ENCODE measurements around the gene TTC5. TPM values are rescaled to one million over a fixed set of nuclear protein-coding genes. Genes with fewer than 3 reads are reported as not detected.

The TTC5 gene
- total RNA-seq, 8 experiments from 2014 or later, result 18.6 to 36.8 (median 26.2) TPM

GRCh38 chr14:20333494-20333841 lies 27.7 kb upstream of the TTC5 start:
- peak in 3 of 8 experiments; percentile 1 to 10 (median 5) for ATAC-seq (replicated peaks in 6 of 8)
- Histone ChIP-seq H3K4me1 (replicated peaks in 1 of 2) (peaks cover 0 to 3% of the 10 kb centered on the region in 2 donors), H3K27ac (no peak overlapping the region), H3K4me3 (peak overlapping the region; percentile 39 to 78 (median 54))
- in situ Hi-C loops (cut with MboI; ENCODE audit: low pct_unique_long_range_greater_than_20kb in 2 of 9, low sequenced_read_pairs in 9 of 9, unreplicated experiment in 9 of 9), result loop anchor here in 5 of 9 experiments (25.0 kb wide), 3 partner anchors 129 to 354 kb away; partner anchors contain the start of genes ANG (in 2 of the 5), APEX1 (in 2 of the 5), OSGEP (in 2 of the 5) and PIP4P1 (in 2 of the 5)
- 0 to 40% (median 16%) methylated on average over 1 to 3 of the region's 3 CpGs; no CpG with 5 or more reads in 1 of the 10 experiments for WGBS, 10 experiments

- Histone ChIP-seq H3K4me1 (replicated peaks in 1 of 2) (peaks cover 0 to 3% of the 10 kb centered on the region in 2 donors), H3K4me3 (peak within 1 kb of the TSS; percentile 39 to 78 (median 54)), H3K27ac (peak within 1 kb of the TSS; percentile 37 to 67)
- peak; percentile 88 to 99 (median 96) for ATAC-seq (replicated peaks in 6 of 8)
- WGBS, 10 experiments, result 0 to 6% (median 0%) methylated on average over 2 to 16 of the region's 19 CpGs
- in situ Hi-C loops (cut with MboI; ENCODE audit: low pct_unique_long_range_greater_than_20kb in 2 of 9, low sequenced_read_pairs in 9 of 9, unreplicated experiment in 9 of 9), result loop anchor here in 5 of 9 experiments (25.0 kb wide), 3 partner anchors 129 to 354 kb away; partner anchors contain the start of genes ANG (in 2 of the 5), APEX1 (in 2 of the 5), OSGEP (in 2 of the 5) and PIP4P1 (in 2 of the 5)
Observed at GRCh38 chr14:20332788-20333493, 27.2 kb upstream of the TTC5 start, which contains the start of gene CCNB1IP1. CCNB1IP1 (minus strand) TSS chr14:20333279; CDS start chr14:20316523, 16,756 bp downstream.

GRCh38 chr14:20332431-20332787 lies 26.7 kb upstream of the TTC5 start:
- WGBS, 10 experiments, result 0 to 11% (median 0%) methylated on average over 2 to 4 of the region's 4 CpGs; no CpG with 5 or more reads in 2 of the 10 experiments
- peak overlapping the region; percentile 37 to 67 for H3K27ac ChIP-seq
- peak in 7 of 8 experiments; percentile 5 to 24 (median 15) for ATAC-seq (replicated peaks in 6 of 8)
- peak overlapping the region; percentile 39 to 78 (median 54) for H3K4me3 ChIP-seq
- in situ Hi-C loops (cut with MboI; ENCODE audit: low pct_unique_long_range_greater_than_20kb in 2 of 9, low sequenced_read_pairs in 9 of 9, unreplicated experiment in 9 of 9), result loop anchor here in 5 of 9 experiments (25.0 kb wide), 3 partner anchors 130 to 355 kb away; partner anchors contain the start of genes ANG (in 2 of the 5), APEX1 (in 2 of the 5), OSGEP (in 2 of the 5) and PIP4P1 (in 2 of the 5)
- H3K4me1 ChIP-seq (replicated peaks in 1 of 2), result peaks cover 0 to 6% of the 10 kb centered on the region in 2 donors

GRCh38 chr14:20331053-20331613 lies 25.4 kb upstream of the TTC5 start:
- in situ Hi-C loops (cut with MboI; ENCODE audit: low pct_unique_long_range_greater_than_20kb in 2 of 9, low sequenced_read_pairs in 9 of 9, unreplicated experiment in 9 of 9), result loop anchor here in 5 of 9 experiments (25.0 kb wide), 3 partner anchors 131 to 356 kb away; partner anchors contain the start of genes ANG (in 2 of the 5), APEX1 (in 2 of the 5), OSGEP (in 2 of the 5) and PIP4P1 (in 2 of the 5)
- H3K4me3 ChIP-seq, result no peak overlapping the region
- 0 to 94% (median 52%) methylated on average over 1 to 2 of the region's 2 CpGs; no CpG with 5 or more reads in 2 of the 10 experiments for WGBS, 10 experiments
- H3K4me1 ChIP-seq (replicated peaks in 1 of 2), result peaks cover 0 to 7% of the 10 kb centered on the region in 2 donors
- H3K27ac ChIP-seq, result no peak overlapping the region
- no peak for ATAC-seq (replicated peaks in 6 of 8)

GRCh38 chr14:20329355-20329754 lies 23.6 kb upstream of the TTC5 start:
- Histone ChIP-seq H3K27ac (no peak overlapping the region), H3K4me1 (replicated peaks in 1 of 2) (peaks cover 0 to 7% of the 10 kb centered on the region in 2 donors), H3K4me3 (no peak overlapping the region)
- in situ Hi-C loops (cut with MboI; ENCODE audit: low pct_unique_long_range_greater_than_20kb in 2 of 9, low sequenced_read_pairs in 9 of 9, unreplicated experiment in 9 of 9), result loop anchor here in 5 of 9 experiments (10.0 to 25.0 kb wide), 4 partner anchors 133 to 358 kb away; partner anchors contain the start of genes ANG (in 2 of the 5), APEX1 (in 2 of the 5), OSGEP (in 2 of the 5) and PIP4P1 (in 2 of the 5)
- WGBS, 10 experiments, result 21 to 100% (median 88%) methylated on average over 2 of the region's 2 CpGs; no CpG with 5 or more reads in 1 of the 10 experiments
- no peak for ATAC-seq (replicated peaks in 6 of 8)

GRCh38 chr14:20328705-20329104 lies 23.0 kb upstream of the TTC5 start:
- no peak for ATAC-seq (replicated peaks in 6 of 8)
- no peak overlapping the region for H3K4me3 ChIP-seq
- in situ Hi-C loops (cut with MboI; ENCODE audit: low pct_unique_long_range_greater_than_20kb in 2 of 9, low sequenced_read_pairs in 9 of 9, unreplicated experiment in 9 of 9), result loop anchor here in 5 of 9 experiments (10.0 to 25.0 kb wide), 4 partner anchors 134 to 359 kb away; partner anchors contain the start of genes ANG (in 2 of the 5), APEX1 (in 2 of the 5), OSGEP (in 2 of the 5) and PIP4P1 (in 2 of the 5)
- H3K27ac ChIP-seq, result no peak overlapping the region
- peaks cover 0 to 7% of the 10 kb centered on the region in 2 donors for H3K4me1 ChIP-seq (replicated peaks in 1 of 2)
- 29 to 100% (median 69%) methylated on average over 1 to 2 of the region's 2 CpGs for WGBS, 10 experiments

GRCh38 chr14:20327005-20327869 lies 21.5 kb upstream of the TTC5 start:
- WGBS, 10 experiments, result 33 to 75% (median 55%) methylated on average over 3 to 8 of the region's 8 CpGs
- Histone ChIP-seq H3K4me1 (replicated peaks in 1 of 2) (peaks cover 0 to 7% of the 10 kb centered on the region in 2 donors), H3K27ac (no peak overlapping the region), H3K4me3 (no peak overlapping the region)
- ATAC-seq (replicated peaks in 6 of 8), result peak in 6 of 8 experiments; percentile 29 to 62 (median 41)
- in situ Hi-C loops (cut with MboI; ENCODE audit: low pct_unique_long_range_greater_than_20kb in 2 of 9, low sequenced_read_pairs in 9 of 9, unreplicated experiment in 9 of 9), result loop anchor here in 5 of 9 experiments (10.0 to 25.0 kb wide), 4 partner anchors 135 to 360 kb away; partner anchors contain the start of genes ANG (in 2 of the 5), APEX1 (in 2 of the 5), OSGEP (in 2 of the 5) and PIP4P1 (in 2 of the 5)

GRCh38 chr14:20317720-20318119 lies 12.0 kb upstream of the TTC5 start:
- 93 to 100% (median 98%) methylated on average over 1 to 16 of the region's 16 CpGs; no CpG with 5 or more reads in 3 of the 10 experiments for WGBS, 10 experiments
- Histone ChIP-seq H3K4me1 (replicated peaks in 1 of 2) (no peaks in the 10 kb centered on the region), H3K4me3 (no peak overlapping the region), H3K27ac (no peak overlapping the region)
- ATAC-seq (replicated peaks in 6 of 8), result no peak
- in situ Hi-C loops (cut with MboI; ENCODE audit: low pct_unique_long_range_greater_than_20kb in 2 of 9, low sequenced_read_pairs in 9 of 9, unreplicated experiment in 9 of 9), result no loop called here

GRCh38 chr14:20314026-20314425 lies 8.3 kb upstream of the TTC5 start:
- ATAC-seq (replicated peaks in 6 of 8), result no peak
- 83 to 100% (median 100%) methylated on average over 1 to 2 of the region's 2 CpGs; no CpG with 5 or more reads in 1 of the 10 experiments for WGBS, 10 experiments
- in situ Hi-C loops (cut with MboI; ENCODE audit: low pct_unique_long_range_greater_than_20kb in 2 of 9, low sequenced_read_pairs in 9 of 9, unreplicated experiment in 9 of 9), result no loop called here

GRCh38 chr14:20306079-20306423 lies 300 bp upstream of the TTC5 start:
- Histone ChIP-seq H3K4me1 (replicated peaks in 1 of 2) (peaks cover 3% of the 10 kb centered on the region in 2 donors), H3K4me3 (peak overlapping the region in 4 of 5 donors; percentile 55 to 90 (median 87)), H3K27ac (no peak overlapping the region)
- in situ Hi-C loops (cut with MboI; ENCODE audit: low pct_unique_long_range_greater_than_20kb in 2 of 9, low sequenced_read_pairs in 9 of 9, unreplicated experiment in 9 of 9), result no loop called here
- ATAC-seq (replicated peaks in 6 of 8), result no peak
- WGBS, 10 experiments, result 90 to 100% (median 100%) methylated on average over 1 of the region's 1 CpG; no CpG with 5 or more reads in 2 of the 10 experiments

More at GRCh38 chr14:20314026-20314425, 8.3 kb upstream of the TTC5 start:
- H3K27ac ChIP-seq, result no peak overlapping the region
- no peaks in the 10 kb centered on the region for H3K4me1 ChIP-seq (replicated peaks in 1 of 2)
- H3K4me3 ChIP-seq, result no peak overlapping the region

- WGBS, 10 experiments, result 64 to 100% (median 94%) methylated on average over 1 of the region's 1 CpG; no CpG with 5 or more reads in 2 of the 10 experiments
- ATAC-seq (replicated peaks in 6 of 8), result peak in 2 of 8 experiments; percentile 7 to 8
Observed at GRCh38 chr14:20302042-20302755, 3.6 kb downstream of the TTC5 start.

More at GRCh38 chr14:20302042-20302755, 3.6 kb downstream of the TTC5 start:
- Histone ChIP-seq H3K4me3 (no peak overlapping the region), H3K27ac (no peak overlapping the region), H3K4me1 (replicated peaks in 1 of 2) (peaks cover 3% of the 10 kb centered on the region in 2 donors)
- in situ Hi-C loops (cut with MboI; ENCODE audit: low pct_unique_long_range_greater_than_20kb in 2 of 9, low sequenced_read_pairs in 9 of 9, unreplicated experiment in 9 of 9), result no loop called here

All from motor neuron (in vitro differentiated cells).